ENCODE results near the gene MSMB. TPM values are rescaled to one million over a fixed set of nuclear protein-coding genes. Genes with fewer than 3 reads are reported as not detected.

MSMB gene
- total and polyA plus RNA-seq, 9 of the 15 experiments (the other 6 are each of a cell fraction or from before 2014, with no cell fraction given): 0.21 to 0.60 TPM; not detected in 7

DNA sequence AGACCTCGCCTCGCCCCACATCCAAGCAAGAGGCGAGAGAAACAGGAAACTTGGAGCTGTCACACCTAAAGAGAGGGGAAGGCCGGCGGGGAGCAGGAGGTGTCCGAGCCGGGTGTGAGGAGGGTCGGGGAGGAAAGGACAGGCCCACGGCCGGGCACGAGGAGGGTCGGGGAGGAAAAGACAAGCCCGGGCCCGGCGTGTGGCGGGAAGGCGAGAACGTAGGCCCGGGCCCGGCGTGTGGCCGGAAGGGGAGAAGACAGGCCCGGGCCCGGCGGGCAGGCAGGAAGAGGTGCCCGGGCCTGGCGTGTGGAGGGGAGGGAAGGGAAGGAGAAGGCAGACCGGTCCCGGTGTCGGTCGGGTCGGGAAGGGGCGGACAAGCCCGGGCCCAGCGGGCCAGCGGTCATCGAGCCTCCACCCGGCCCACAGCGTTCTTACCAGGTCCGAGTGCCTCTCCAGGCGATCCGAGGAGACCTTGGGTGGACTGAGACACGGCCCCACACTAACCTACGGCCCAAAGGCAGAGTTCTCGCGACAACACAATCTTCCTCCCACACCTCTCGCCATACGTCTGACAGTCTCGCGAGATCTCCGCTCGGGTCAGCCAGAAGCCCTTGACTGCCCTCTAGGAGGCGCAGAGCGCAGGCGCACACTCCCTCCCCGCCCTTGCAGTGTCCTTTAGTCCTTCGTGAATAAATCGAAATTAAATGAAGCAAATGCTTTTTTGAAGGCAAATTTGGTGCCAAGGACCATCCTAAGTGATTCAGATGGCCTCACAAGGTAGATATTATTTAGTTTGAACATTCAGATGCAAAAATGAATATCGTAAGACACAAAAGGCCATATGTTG lies 15.8 kb downstream of the MSMB start, which contains the start of gene NCOA4 (continued):
- TF ChIP-seq, protein P1, sequence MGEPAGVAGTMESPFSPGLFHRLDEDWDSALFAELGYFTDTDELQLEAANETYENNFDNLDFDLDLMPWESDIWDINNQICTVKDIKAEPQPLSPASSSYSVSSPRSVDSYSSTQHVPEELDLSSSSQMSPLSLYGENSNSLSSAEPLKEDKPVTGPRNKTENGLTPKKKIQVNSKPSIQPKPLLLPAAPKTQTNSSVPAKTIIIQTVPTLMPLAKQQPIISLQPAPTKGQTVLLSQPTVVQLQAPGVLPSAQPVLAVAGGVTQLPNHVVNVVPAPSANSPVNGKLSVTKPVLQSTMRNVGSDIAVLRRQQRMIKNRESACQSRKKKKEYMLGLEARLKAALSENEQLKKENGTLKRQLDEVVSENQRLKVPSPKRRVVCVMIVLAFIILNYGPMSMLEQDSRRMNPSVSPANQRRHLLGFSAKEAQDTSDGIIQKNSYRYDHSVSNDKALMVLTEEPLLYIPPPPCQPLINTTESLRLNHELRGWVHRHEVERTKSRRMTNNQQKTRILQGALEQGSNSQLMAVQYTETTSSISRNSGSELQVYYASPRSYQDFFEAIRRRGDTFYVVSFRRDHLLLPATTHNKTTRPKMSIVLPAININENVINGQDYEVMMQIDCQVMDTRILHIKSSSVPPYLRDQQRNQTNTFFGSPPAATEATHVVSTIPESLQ (CRISPR knock-in tag; IDR thresholded peaks at IDR 0.05): peak; percentile 96
- TF ChIP-seq MAFF (IDR thresholded peaks at IDR 0.05; ENCODE audit: low read length) (peak; percentile 84; the same call in 1 of the 2 replicates), NR2C2 (CRISPR knock-in tag; IDR thresholded peaks at IDR 0.05) (peak; percentile 43), NR2C2 (tag; IDR thresholded peaks at IDR 0.05) (peak; percentile 92), KLF13 (tag; IDR thresholded peaks at IDR 0.05; ENCODE audit: borderline replicate concordance, low read depth) (peak; percentile 50; the same call in 1 of the 2 replicates), SOX6 (IDR thresholded peaks at IDR 0.05) (0 out of 2 replicates have a peak, but pooled peaks have one; percentile 14), ZNF583 (CRISPR knock-in tag; IDR thresholded peaks at IDR 0.05) (peak; percentile 16; the same call in 1 of the 2 replicates), TCF7L2 (IDR thresholded peaks at IDR 0.05; ENCODE audit: low read depth, low read length) (no peak), ZNF140 (CRISPR knock-in tag; IDR thresholded peaks at IDR 0.05) (no peak), ZNF12 (CRISPR knock-in tag; IDR thresholded peaks at IDR 0.05) (peak; percentile 44; the same call in 1 of the 2 replicates), NUFIP1 (IDR thresholded peaks at IDR 0.05; ENCODE audit: partially characterized antibody) (peak; percentile 24), ZBTB1 (CRISPR knock-in tag; IDR thresholded peaks at IDR 0.05; ENCODE audit: borderline replicate concordance, low read depth) (peak; percentile 26; the same call in 1 of the 2 replicates), ELF2 (CRISPR knock-in tag; IDR thresholded peaks at IDR 0.05) (0 out of 2 replicates have a peak, but pooled peaks have one; percentile 38), ZBTB7A (IDR thresholded peaks at IDR 0.05; ENCODE audit: borderline replicate concordance, control insufficient read depth, low read depth, low read length) (no peak), ZNF232 (CRISPR knock-in tag; IDR thresholded peaks at IDR 0.05) (peak; percentile 81; the same call in 1 of the 2 replicates)
- TF ChIP-seq, protein P2, sequence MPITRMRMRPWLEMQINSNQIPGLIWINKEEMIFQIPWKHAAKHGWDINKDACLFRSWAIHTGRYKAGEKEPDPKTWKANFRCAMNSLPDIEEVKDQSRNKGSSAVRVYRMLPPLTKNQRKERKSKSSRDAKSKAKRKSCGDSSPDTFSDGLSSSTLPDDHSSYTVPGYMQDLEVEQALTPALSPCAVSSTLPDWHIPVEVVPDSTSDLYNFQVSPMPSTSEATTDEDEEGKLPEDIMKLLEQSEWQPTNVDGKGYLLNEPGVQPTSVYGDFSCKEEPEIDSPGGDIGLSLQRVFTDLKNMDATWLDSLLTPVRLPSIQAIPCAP (CRISPR knock-in tag; IDR thresholded peaks at IDR 0.05; ENCODE audit: borderline replicate concordance): no peak
- TF ChIP-seq, protein P3, sequence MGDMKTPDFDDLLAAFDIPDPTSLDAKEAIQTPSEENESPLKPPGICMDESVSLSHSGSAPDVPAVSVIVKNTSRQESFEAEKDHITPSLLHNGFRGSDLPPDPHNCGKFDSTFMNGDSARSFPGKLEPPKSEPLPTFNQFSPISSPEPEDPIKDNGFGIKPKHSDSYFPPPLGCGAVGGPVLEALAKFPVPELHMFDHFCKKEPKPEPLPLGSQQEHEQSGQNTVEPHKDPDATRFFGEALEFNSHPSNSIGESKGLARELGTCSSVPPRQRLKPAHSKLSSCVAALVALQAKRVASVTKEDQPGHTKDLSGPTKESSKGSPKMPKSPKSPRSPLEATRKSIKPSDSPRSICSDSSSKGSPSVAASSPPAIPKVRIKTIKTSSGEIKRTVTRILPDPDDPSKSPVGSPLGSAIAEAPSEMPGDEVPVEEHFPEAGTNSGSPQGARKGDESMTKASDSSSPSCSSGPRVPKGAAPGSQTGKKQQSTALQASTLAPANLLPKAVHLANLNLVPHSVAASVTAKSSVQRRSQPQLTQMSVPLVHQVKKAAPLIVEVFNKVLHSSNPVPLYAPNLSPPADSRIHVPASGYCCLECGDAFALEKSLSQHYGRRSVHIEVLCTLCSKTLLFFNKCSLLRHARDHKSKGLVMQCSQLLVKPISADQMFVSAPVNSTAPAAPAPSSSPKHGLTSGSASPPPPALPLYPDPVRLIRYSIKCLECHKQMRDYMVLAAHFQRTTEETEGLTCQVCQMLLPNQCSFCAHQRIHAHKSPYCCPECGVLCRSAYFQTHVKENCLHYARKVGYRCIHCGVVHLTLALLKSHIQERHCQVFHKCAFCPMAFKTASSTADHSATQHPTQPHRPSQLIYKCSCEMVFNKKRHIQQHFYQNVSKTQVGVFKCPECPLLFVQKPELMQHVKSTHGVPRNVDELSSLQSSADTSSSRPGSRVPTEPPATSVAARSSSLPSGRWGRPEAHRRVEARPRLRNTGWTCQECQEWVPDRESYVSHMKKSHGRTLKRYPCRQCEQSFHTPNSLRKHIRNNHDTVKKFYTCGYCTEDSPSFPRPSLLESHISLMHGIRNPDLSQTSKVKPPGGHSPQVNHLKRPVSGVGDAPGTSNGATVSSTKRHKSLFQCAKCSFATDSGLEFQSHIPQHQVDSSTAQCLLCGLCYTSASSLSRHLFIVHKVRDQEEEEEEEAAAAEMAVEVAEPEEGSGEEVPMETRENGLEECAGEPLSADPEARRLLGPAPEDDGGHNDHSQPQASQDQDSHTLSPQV (IDR thresholded peaks at IDR 0.05): peak; percentile 92
- TF ChIP-seq, protein P4, sequence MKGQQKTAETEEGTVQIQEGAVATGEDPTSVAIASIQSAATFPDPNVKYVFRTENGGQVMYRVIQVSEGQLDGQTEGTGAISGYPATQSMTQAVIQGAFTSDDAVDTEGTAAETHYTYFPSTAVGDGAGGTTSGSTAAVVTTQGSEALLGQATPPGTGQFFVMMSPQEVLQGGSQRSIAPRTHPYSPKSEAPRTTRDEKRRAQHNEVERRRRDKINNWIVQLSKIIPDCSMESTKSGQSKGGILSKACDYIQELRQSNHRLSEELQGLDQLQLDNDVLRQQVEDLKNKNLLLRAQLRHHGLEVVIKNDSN (CRISPR knock-in tag; IDR thresholded peaks at IDR 0.05): 0 out of 2 replicates have a peak, but pooled peaks have one; percentile 33
